LoVo (cell line): ENCODE results near the gene SS18L1.

Experiments used
- DNase-seq: peaks from one replicate; pipeline ENCODE4 v3.0.0-alpha.2; 2016; ENCODE audit warnings: low spot score

Gene SS18L1

DNA sequence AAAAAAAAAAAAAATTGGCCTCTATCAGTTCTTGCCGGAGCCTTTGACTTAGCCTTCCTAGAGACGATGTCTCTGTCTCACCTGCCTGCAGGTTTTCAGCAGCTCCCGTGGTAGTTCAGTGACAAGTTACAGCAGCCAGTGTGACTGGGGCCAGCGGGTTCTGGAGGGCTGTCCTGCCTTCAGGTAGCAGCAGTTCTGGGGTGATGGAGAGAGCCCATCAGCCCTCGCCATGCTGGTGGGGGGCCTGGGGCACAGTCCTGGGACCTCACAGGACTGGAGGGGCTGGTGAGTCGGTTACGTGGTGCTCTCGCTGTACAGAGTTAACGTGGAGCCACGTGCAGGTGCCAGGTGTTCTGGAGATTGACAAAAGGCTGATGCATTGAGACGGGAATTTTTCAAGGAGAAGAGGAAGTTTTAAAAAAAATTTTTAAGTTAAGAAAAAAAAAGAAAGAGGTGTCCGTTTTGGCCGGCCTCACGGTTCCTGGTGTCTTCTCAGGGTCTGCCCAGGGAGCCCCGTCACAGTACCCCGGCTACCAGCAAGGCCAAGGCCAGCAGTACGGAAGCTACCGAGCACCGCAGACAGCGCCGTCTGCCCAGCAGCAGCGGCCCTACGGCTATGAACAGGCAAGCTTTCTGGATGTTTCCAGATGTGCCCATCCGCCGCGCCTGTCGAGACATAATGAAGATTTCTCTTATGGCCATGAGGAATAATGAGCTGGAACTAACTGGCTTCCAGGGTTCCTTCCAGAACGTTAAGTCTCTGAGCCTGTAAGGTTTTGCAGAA is 30.6 kb downstream of the SS18L1 start:
- DNase-seq, result no peak

DNA sequence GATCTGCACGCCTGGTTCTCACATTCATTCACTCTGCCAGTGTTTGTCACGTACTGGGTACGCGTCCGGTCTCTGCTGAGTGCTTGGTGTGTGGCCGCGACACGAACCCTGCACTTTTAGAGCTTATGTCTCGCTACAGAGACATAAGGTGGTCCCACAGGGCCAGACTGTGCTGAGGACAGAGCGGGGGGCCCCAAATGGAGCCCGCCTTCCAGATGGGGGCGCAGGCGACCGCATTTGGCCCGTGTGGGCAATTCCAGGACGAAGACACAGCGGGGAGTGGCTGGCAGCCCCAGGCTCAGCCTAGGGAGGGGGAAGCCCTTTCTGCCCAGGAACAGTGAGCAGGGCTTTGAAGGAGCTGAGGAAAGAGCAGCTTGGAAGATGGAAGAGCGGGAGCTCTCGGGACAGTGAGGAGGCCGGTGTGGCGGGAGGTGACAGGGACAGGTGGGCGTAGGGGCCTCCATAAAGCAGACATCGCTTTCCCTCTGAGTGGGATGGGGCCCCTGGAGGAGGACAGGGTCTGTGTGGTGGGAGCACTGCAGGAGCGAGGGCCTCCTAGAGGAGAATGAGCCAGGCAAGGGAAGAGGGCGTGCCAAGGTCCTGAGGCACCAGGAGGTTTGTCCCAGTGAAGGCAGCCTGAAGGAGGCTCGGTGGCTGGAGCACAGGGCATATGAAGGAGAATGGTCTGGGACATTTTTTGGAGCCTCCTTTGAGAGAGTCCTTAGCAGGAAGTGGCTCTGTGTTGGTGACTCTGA is 31.5 kb downstream of the SS18L1 start:
- no peak for DNase-seq

DNA sequence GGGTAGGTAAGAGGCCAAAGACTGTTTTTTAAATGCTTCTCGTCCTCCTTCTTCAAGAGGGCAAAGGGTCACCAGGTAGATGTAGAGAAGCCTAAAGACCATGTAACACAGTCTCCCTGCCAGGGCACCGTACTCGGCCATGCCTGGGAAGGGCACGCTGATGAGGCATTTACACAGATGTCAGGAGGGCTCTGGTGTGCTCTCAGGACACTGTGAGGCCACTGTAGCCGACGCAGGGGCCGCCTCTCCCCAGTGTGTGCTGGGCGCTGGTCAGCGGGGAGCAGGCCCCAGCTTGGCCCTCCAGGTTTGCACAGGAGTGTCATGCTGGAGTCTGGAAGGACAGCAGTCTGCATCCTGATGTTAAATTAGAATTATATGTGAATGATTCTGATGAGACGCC is 32.1 kb downstream of the SS18L1 start:
- no peak for DNase-seq

DNA sequence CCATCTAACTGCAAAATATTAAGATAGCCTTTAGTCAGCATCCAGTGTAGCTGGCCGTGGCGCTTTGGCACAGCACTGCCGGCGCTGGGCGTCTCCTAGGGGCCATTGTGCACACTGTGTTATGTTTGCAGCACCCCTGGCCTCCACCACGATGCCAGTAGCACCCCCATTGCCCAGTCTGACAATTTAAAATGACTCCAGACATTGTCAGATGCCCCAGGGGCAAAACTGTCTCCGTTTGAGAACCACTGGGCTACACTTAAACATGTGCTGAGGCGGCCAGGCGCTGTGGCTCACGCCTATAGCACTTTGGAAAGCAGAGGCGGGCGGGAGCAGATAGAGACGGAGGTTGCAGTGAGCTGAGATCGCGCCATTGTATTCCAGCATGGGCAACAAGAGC is 33.3 kb downstream of the SS18L1 start:
- no peak for DNase-seq

DNA sequence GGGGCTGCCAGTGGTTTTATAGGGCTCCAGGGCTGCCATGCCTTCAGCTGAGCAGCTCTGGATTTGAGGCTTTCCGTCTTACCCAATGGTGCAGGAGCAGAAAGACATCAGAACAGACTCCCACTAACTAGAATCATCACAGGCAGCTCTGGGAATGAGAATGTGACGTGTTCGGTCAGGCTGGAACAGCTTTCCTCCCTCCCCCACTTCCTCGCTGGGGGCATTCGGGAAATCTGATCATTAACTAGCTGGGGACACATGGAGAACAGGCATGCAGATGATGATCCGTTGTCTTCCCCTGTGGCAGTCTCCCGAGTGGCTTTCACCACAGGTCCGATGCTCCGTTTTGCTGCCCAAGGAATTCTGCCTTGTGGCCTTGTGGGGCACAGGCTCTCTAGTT is 33.7 kb downstream of the SS18L1 start:
- no peak for DNase-seq

DNA sequence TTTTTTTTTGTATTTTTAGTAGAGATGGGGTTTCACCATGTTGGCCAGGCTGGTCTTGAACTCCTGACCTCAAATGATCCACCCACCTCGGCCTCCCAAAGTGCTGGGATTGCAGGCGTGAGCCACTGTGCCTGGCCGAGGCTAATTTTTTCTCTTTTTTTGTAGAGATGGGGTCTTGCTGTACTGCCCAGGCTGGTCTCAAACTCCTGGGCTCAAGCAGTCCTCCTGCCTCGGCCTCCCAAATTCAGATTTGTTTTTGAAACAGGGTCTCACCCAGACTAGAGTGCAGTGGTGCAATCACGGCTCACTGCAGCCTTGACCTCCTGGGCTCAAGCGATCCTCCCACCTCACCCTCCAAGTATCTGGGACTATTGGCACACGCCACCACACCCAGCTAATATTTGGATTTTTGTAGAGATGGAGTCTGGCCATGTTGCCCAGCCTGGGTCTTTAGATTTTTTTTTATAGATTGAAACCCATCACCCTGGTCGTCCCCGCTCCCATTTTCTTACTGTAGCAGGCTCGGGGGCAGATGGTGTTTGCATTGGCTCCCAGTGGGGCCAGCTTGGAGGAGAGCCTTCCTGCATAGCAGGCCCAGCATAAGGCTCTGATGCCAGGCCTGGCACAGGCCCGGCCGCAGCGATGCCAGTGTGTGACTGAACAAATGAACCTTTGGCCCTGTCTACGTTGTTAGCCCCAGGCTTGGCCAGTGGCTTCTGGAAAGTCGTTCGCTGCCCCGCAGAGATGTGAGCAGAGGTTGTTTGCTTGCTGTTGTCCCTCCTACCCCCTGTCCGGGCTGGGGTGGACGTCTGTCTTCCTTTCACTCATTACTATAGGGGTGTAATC is 35.0 kb downstream of the SS18L1 start:
- no peak for DNase-seq

DNA sequence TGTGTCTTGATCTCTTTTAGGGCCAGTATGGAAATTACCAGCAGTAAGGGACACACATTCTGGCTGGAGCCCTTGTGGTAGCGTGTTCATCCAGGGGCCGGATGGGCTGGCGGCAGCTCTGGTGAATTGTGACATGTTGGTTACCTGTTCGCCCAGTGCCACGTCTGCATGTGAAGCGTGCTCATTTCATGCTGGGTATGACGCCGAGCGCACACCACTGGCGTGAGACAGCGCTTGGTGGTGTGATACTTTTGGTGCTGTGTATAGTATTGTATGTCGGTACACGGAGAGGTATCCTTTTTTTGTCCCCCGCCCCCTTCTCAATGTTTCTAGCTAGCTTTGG is 35.6 kb downstream of the SS18L1 start:
- DNase-seq, result no peak

DNA sequence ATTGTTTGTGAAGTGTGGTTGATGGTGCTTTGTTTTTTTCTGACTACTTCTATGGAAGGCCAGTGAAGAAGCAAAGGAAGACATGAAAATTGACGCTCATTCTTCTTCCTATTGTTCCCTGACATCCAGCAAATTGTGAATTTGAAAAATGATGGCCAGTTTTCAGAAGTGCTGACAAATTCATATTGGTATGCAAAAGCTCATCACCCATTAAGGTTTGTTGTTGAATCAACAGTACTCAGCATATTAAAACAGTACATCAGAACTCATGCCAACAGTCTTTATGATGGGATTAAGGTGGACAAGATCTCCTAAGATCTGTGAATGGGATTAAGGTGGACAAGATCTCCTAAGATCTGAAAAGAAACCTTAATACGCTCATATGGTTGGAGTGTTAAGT is 38.2 kb downstream of the SS18L1 start:
- no peak for DNase-seq

DNA sequence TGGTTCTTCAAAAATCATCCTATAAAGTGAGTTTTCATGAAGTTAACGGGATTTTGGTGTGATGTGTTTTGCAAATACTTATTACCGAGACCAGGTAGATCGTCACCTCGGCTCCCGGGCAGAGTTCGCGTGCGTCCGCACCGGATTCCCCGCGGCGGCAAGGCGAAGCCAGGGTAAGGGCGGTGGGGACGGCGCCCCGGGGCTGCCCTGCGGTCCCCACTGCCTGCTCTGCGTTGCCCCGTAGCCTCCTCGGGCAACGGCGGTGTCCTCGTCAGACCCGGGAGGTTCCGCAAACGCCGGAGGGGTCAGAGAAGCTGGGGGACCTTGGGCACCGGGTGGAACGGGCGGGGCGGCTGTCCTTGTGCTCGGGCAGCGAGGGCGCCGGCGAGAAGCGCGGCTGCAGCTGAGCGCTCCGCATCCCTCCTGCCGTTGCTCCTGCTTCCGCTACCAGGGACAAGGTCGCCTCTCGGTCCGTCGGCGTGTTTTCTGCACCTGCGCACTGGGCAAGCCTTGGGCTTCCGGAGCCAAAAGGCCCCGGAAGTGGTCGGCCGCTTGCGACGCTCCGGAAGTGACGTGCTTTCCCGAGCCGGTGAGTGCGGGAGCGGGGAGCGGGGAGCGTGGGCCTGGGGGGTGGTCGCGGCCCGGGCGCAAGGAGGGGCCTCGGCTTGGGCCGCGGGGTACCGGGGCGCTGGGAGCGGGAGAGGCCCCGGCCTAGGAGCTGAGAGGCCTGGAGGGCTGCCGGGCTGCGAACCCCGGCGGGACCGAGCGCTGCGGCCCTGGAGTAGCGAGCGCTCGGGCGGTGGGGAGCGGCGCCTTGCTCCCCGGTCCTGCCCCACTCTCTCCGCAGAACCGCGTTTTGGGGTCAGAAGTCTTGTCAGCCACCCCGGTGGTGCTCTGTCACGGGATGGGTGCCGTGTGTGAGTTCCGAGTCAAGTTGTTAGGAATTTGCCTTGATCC is 39.2 kb downstream of the SS18L1 start, which contains the start of gene MTG2:
MTG2 (plus strand) TSS at position 560 of the 957 bp plus-strand sequence. CDS start 10,393 bp downstream, outside the sequence.
- DNase-seq, result peak; percentile 96

DNA sequence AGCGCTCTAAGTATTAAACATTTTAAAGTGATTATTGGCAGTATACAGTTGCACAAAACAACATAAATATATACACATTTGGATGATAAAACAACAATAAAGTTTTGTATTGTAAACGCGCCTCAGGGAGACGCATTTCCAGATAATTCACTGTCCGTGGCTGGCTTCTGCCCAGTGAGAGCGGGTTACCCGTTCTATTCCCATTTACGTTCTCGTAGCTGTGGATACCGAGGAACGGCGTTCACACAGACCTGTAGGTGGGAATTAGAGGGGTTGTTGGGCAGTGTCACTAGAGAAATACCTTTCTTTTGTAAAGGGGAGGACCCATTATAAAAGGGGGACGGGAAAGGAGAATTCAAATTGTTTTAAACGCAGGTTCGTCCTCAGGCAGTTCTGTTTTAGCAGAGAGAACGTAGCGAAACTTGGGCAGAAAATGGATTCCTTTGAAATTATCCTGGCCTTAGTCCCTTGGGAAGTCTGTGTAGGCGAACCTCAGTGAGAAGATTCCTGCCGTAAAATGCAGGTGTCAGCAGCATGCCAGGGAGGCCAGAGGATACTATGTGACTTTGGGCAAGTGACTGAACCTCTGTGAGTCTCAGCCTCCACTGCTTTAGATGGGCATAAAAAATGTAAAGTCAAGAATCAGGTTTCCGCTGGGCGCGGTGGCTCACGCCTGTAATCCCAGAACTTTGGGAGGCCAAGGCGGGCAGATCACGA is 40.0 kb downstream of the SS18L1 start:
- no peak for DNase-seq

DNA sequence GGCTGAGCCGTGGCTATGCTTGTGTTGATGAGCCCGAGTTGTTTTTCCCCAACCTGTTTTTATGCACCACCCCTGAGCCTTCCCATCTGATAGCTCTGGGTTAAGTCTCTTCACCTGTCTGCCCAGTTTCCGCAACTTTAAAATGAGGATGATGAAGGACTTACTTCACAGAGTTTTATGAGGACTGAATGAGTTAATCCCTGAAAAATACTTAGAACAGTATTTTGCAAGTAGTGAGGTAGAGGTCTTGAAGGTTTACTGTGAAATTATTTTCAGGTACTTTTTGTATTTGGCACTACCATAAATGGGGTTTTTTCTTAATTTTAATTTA is 42.5 kb downstream of the SS18L1 start:
- DNase-seq, result no peak

DNA sequence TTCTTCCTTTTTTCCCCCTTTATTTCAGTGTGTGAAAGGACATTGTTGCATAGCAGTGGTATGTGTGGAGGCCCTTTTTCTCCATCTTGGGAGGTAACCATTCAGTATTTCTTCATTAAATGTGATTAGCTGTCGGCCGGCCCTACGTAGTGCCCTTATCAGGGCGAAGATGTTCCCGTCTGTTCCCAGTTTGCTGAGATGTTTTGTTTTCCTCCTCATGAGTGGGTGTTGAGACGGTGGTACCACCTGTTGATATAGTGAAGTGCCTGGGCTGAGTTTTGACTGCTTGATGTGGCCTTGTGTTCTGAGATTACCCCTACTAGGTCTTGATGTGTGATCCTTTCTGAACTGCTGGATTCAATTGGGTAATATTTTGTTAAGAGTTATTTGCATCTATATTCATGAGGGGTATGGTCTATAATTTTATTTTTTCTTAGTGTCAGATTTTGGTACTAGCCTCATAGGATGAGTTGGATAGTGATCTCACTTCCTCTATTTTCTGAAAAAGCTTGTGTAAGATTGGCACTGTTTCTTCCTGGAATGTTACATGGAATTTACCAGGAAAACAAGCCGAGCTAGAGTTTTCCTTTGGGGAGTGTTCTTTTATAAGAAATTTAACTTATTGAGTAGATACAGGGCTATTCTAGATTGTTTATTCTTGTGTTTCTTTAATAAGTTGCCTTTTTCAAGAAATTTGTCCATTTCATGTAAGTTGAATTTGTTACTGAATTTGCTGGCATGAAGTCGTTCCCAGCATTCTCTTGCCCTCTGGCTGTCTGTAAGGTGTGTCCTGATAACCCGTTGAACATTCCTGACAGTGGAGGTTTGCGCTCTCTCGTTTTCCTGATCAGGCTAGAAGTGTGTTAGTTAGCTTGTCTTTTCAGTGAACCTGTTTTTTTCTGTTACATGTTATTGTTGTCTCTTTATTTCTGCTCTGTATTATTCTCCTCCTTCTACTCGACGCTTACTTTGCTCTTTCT is 43.6 kb downstream of the SS18L1 start:
- DNase-seq, result no peak

DNA sequence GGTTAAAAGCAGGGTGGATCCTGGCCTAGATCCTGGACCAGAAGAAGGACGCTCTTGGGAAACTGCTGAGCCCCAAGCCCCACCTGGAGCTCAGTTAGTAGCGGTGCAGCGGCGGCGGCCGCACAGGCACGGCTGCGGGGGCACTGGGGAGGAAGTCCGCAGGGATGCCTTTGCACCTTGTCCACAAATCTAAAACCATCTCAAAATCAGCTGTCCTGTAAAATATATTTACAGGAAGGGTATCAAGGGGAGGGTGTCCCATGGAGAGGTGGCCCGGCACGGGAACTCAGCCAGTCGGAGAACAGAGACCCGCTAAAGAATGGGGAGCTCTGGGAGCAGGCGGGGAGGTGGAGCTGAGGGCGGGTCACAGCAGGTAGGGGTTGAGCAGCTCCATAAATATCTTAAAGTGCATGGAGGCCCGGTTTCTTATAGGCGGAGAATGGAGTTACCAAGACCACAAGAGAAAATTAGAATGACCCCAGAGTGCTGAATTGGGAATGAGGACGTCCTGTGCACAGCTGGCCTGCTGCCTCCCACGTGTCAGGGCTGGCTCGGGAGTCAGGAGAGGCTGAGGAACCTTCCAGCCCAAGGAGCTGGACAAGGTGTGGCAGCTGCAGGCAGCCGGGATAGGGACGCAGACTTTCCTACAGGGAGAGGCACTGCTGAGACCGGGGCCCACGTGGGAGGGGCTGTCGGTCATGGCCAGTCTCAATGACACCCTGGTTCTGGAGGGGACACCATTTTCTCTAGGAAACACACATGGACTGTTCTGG is 47.3 kb downstream of the SS18L1 start:
- no peak for DNase-seq

DNA sequence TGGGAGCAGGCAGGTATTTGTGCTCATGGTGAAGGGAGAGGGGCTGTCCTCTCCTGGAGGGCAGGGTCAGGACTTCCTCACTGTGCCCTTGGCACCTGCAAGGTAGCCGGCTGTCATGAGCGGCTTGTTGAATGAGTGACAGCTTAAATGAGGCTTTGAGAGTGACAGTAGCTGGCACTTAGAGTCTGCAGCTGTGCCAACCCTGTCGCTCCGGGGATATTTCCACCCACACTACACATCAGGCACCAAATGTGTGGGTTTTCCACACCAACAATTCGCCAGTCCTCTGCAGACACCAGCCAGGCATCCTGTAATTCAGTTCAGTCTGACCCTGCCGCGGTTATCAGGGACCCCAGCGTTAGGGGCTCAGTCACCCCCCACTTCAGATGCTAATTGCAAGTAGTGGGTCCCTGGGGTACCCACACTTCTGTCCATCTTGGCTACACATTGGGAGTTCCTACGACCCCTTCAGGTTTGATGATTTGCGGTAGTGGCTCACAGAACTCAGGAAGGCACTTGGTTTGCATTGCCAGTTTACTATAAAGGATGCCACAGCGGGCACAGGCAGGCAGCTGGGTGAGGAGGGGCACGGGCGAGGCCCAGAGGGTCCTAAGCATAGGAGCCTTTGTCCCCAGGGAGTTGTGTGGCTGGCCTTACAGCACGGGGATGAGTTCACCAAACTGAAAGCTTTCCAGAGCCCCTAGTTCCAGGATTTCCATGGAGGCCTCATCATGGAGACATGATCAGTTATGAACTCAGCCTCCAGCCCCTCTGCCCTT is 48.4 kb downstream of the SS18L1 start:
- no peak for DNase-seq

DNA sequence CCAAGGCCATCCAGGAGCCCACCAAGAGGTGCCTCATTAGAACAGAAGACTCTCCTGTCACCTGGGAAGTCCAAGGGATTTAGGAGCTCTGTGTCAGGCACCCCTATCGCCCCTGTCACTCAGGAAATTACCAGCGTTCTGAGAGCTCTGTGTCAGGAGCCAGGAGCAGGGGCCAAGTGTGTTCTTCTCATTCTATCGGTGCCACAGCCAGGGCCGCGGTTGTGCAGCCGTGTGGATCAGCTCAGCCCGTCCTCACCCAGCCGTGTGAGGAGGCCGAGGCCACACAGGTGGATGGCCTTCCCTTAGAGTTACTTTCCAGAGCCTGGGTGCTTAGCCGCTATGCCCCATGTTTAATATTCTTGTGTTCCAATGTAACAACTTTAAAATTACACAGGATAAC is 49.1 kb downstream of the SS18L1 start:
- no peak for DNase-seq

DNA sequence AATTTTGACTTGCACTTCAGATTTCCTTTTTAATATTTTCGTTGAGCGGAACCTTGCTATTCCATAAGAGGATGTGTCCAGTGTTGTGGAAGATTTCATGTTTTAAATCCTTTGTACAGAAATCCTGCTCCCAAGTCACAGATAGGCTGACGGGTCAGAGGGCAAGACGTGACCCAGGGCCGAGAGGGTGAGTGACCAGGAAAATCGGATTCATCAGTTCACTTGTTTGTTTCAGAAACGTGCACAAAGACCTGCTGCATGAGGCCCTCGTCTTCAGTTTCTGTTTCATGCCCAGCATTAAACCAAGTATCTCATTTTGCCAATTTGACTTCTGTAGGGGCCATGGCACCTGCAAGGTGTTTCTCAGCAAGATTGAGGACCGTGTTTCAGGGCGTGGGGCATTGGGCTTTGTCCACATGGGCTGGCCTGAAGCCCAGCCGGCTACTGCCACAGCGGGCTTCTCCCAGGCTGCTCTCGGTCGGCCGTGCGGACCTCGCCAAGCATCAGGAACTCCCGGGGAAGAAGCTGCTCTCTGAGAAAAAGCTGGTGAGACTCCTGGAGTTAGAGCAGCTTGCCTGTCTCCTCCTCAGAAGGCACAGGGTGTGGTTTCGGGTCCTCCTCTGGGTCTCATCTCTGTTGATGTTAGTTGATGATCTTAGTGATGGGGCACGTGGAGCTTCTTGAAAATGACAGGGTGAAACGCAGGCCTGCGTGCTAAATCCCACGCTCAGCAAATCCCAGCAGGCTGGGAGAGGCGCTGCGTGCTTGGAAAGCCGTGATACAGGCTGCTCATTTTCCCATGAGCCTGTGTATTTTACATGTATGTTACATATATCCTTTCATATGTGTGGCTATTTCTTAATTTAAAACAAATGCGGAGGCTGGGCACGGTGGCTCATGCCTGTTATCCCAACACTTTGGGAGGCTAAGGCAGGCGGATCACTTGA is 49.8 kb downstream of the SS18L1 start:
- DNase-seq, result no peak

DNA sequence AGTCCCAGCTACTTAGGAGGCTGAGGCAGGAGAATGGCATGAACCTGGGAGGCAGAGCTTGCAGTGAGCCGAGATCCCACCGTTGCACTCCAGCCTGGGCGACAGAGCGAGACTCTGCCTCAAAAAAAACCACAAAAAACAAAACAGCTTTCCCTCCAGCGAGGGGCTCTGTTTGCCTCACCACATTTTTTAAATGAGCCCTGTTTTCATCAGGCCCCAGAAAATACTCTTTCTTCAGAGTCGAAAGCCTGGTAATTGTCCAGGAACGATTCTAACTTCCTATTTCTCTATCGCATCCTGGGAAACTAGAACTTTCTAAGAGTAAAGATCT is 51.5 kb downstream of the SS18L1 start:
- no peak for DNase-seq
